Aorta (tissue), 5 donors: ENCODE data around the gene SLC9A3. TPM values are rescaled to one million over a fixed set of nuclear protein-coding genes. Genes with fewer than 3 reads are reported as not detected.

Source experiments
- ATAC-seq: fragments of 200-7000 bp; cut with Tn5 transposase; one replicate; pipeline ENCODE4 v1.9.1; 2022; ENCODE audit warnings: moderate library complexity; ENCODE audit not compliant: low FRiP score
- DNase-seq, 2 donors: peaks; one replicate each; pipeline ENCODE4 v3.0.0-alpha.2; 2020
- H3K27ac ChIP-seq, 2 donors: one replicate each; pipeline ENCODE4 v1.5.1; 2013; ENCODE audit warnings: low read length in 2 of 2, mild to moderate bottlenecking in 2 of 2, moderate library complexity in 2 of 2, control low read depth in 1 of 2, inconsistent platforms in 1 of 2, low read depth in 1 of 2
- H3K27me3 ChIP-seq, 2 donors: one replicate each; pipeline ENCODE4 v1.6.1; 2013; ENCODE audit warnings: control low read depth in 1 of 2, low read length in 1 of 2, mild to moderate bottlenecking in 1 of 2, moderate library complexity in 1 of 2; ENCODE audit not compliant: insufficient read depth in 2 of 2, control insufficient read depth in 1 of 2
- H3K36me3 ChIP-seq, 2 donors: one replicate each; pipeline ENCODE4 v1.6.1; 2013; ENCODE audit warnings: control low read depth in 1 of 2, low read length in 1 of 2, mild to moderate bottlenecking in 1 of 2; ENCODE audit not compliant: insufficient read depth in 2 of 2, control insufficient read depth in 1 of 2
- H3K4me1 ChIP-seq, 2 donors: one replicate each; pipeline ENCODE4 v1.6.1; 2013; ENCODE audit warnings: low read length in 2 of 2, control low read depth in 1 of 2, mild to moderate bottlenecking in 1 of 2, moderate library complexity in 1 of 2; ENCODE audit not compliant: insufficient read depth in 2 of 2, control insufficient read depth in 1 of 2
- H3K4me3 ChIP-seq, 2 donors: one replicate each; pipeline ENCODE4 v1.5.1; 2013; ENCODE audit warnings: low read length in 2 of 2, control low read depth in 1 of 2, mild to moderate bottlenecking in 1 of 2
- H3K9me3 ChIP-seq: one replicate; pipeline ENCODE4 v1.6.1; 2013; ENCODE audit warnings: mild to moderate bottlenecking, low read length; ENCODE audit not compliant: control insufficient read depth
- WGBS, 2 donors: extraction: QIAGEN DNeasy Blood & Tissue Kit; methylation state at CpG; one replicate each; pipeline ENCODE4 v1.1.7; 2013; 5-methylcytosine and 5-hydroxymethylcytosine counted together
- intact Hi-C, 2 donors: fragments of 100-400 bp; cut with DNase I; formaldehyde crosslinking; loops; one replicate each; pipeline versions ENCODE4 v1.14.2 to v1.15.0; 2022
- polyA plus RNA-seq, 2 donors: library from polyadenylated mRNA; stranded (reverse); fragments of 200-250 nt; gene quantifications; one replicate each; pipeline ENCODE4 v1.2.3, GENCODE V29; 2013
- total RNA-seq, 2 donors: library from RNA; stranded (reverse); fragmentation: NEBNext Ultra II Directional; extraction: Animal tissue kit (Norgen Biotek cat#: 25700); gene quantifications; one replicate each; pipeline ENCODE4 v1.2.1, GENCODE V29; 2021
- donor health status: healthy with polysubstance abuse.
- donor health status: Bipolar disorder and iron deficiency.
- donor health status: DM: no; HTN: no; CAD: no.
- donor health status: DM: no; HTN: no; CAD: no.
- donor health status: DM: yes; HTN: yes; CAD: no.

Gene SLC9A3
- total and polyA plus RNA-seq, 4 donors = 0.59 to 4.3 (median 0.95) TPM

GRCh38 chr5:439636-440035 lies 84.6 kb downstream of the SLC9A3 start:
- no peaks in the 10 kb centered on the region for H3K9me3 ChIP-seq
- ATAC-seq (no peak), DNase-seq (peak; percentile 32 to 68)
- no peaks in the 10 kb centered on the region for H3K4me1 ChIP-seq
- H3K4me3 ChIP-seq = no peak overlapping the region
- no peak overlapping the region for H3K27ac ChIP-seq
- WGBS, 2 donors = 80 to 86% methylated on average over 14 of the region's 14 CpGs
- intact Hi-C loops = loop anchor here (5.0 to 10.0 kb wide), 4 partner anchors 122 to 455 kb away; partner anchors contain the start of genes BRD9 (in 1 of the 2), CEP72 (in 1 of the 2), PDCD6 (in 1 of the 2) and TRIP13 (in 1 of the 2)
- no peaks in the 10 kb centered on the region for H3K27me3 ChIP-seq
- no peaks in the 10 kb centered on the region for H3K36me3 ChIP-seq

GRCh38 chr5:439181-439580 lies 85.1 kb downstream of the SLC9A3 start:
- intact Hi-C loops = loop anchor here in 1 of 2 donors (5.0 kb wide), 1 partner anchor 122 kb away; no protein-coding TSS in a partner anchor
- DNase-seq (peak; percentile 13 to 26), ATAC-seq (no peak)
- Histone ChIP-seq H3K9me3 (no peaks in the 10 kb centered on the region), H3K4me1 (no peaks in the 10 kb centered on the region), H3K4me3 (no peak overlapping the region), H3K27ac (no peak overlapping the region), H3K27me3 (no peaks in the 10 kb centered on the region), H3K36me3 (no peaks in the 10 kb centered on the region)
- 83 to 88% methylated on average over 8 of the region's 8 CpGs for WGBS, 2 donors

GRCh38 chr5:438481-438981 lies 85.7 kb downstream of the SLC9A3 start:
- Histone ChIP-seq H3K4me1 (no peaks in the 10 kb centered on the region), H3K9me3 (no peaks in the 10 kb centered on the region), H3K27me3 (no peaks in the 10 kb centered on the region), H3K27ac (no peak overlapping the region), H3K36me3 (no peaks in the 10 kb centered on the region), H3K4me3 (no peak overlapping the region)
- ATAC-seq (no peak), DNase-seq (peak; percentile 26 to 49)
- WGBS, 2 donors = 65 to 69% methylated on average over 14 of the region's 14 CpGs
- intact Hi-C loops = loop anchor here in 1 of 2 donors (5.0 kb wide), 1 partner anchor 121 kb away; no protein-coding TSS in a partner anchor

- intact Hi-C loops = loop anchor here in 1 of 2 donors (5.0 kb wide), 1 partner anchor 120 kb away; no protein-coding TSS in a partner anchor
- ATAC-seq = no peak
- no peak overlapping the region for H3K27ac ChIP-seq
- no peaks in the 10 kb centered on the region for H3K9me3 ChIP-seq
- WGBS, 2 donors = 64 to 70% methylated on average over 18 of the region's 18 CpGs
- H3K4me3 ChIP-seq = no peak overlapping the region
- H3K27me3 ChIP-seq = no peaks in the 10 kb centered on the region
- H3K4me1 ChIP-seq = no peaks in the 10 kb centered on the region
- H3K36me3 ChIP-seq = no peaks in the 10 kb centered on the region
- DNase-seq = peak; percentile 38 to 72
Observed at GRCh38 chr5:437281-437771, 86.9 kb downstream of the SLC9A3 start.

- H3K4me3 ChIP-seq = no peak overlapping the region
- 63 to 65% methylated on average over 5 of the region's 5 CpGs for WGBS, 2 donors
- DNase-seq (peak in 1 of 2 donors; percentile 24), ATAC-seq (no peak)
- H3K4me1 ChIP-seq = no peaks in the 10 kb centered on the region
- no peaks in the 10 kb centered on the region for H3K36me3 ChIP-seq
- intact Hi-C loops = loop anchor here in 1 of 2 donors (5.0 kb wide), 1 partner anchor 119 kb away; no protein-coding TSS in a partner anchor
- H3K27ac ChIP-seq = no peak overlapping the region
- no peaks in the 10 kb centered on the region for H3K9me3 ChIP-seq
- H3K27me3 ChIP-seq = no peaks in the 10 kb centered on the region
Observed at GRCh38 chr5:436641-436975, 87.6 kb downstream of the SLC9A3 start.

GRCh38 chr5:435961-436640 lies 88.1 kb downstream of the SLC9A3 start:
- DNase-seq = peak; percentile 36 to 67
- Histone ChIP-seq H3K4me1 (no peaks in the 10 kb centered on the region), H3K9me3 (no peaks in the 10 kb centered on the region), H3K27ac (no peak overlapping the region), H3K27me3 (no peaks in the 10 kb centered on the region), H3K4me3 (no peak overlapping the region), H3K36me3 (no peaks in the 10 kb centered on the region)
- intact Hi-C loops = loop anchor here in 1 of 2 donors (5.0 kb wide), 1 partner anchor 119 kb away; no protein-coding TSS in a partner anchor
- no peak for ATAC-seq
- 78 to 81% methylated on average over 18 of the region's 18 CpGs for WGBS, 2 donors

GRCh38 chr5:435156-435790 lies 89.0 kb downstream of the SLC9A3 start:
- intact Hi-C loops = loop anchor here in 1 of 2 donors (5.0 kb wide), 1 partner anchor 118 kb away; no protein-coding TSS in a partner anchor
- 85 to 89% methylated on average over 27 of the region's 27 CpGs for WGBS, 2 donors

GRCh38 chr5:434443-435146 lies 89.7 kb downstream of the SLC9A3 start:
- Histone ChIP-seq H3K36me3 (no peaks in the 10 kb centered on the region), H3K4me3 (no peak overlapping the region), H3K9me3 (no peaks in the 10 kb centered on the region), H3K4me1 (no peaks in the 10 kb centered on the region), H3K27ac (no peak overlapping the region), H3K27me3 (no peaks in the 10 kb centered on the region)
- intact Hi-C loops = loop anchor here in 1 of 2 donors (5.0 kb wide), 1 partner anchor 117 kb away; no protein-coding TSS in a partner anchor
- 84 to 85% methylated on average over 26 of the region's 26 CpGs for WGBS, 2 donors
- DNase-seq (peak; percentile 43 to 72), ATAC-seq (no peak)

More at GRCh38 chr5:435156-435790, 89.0 kb downstream of the SLC9A3 start:
- no peak overlapping the region for H3K27ac ChIP-seq
- H3K9me3 ChIP-seq = no peaks in the 10 kb centered on the region
- no peak overlapping the region for H3K4me3 ChIP-seq
- DNase-seq (peak in 1 of 2 donors; percentile 58), ATAC-seq (no peak)
- H3K4me1 ChIP-seq = no peaks in the 10 kb centered on the region
- H3K36me3 ChIP-seq = no peaks in the 10 kb centered on the region
- no peaks in the 10 kb centered on the region for H3K27me3 ChIP-seq
